ENCODE results near the gene TCF3.
"Not testable (repeated sequence)": the region's sequence is repeated elsewhere in the genome, so short reads cannot be mapped to it uniquely, and the experiment has no call there.

TCF3 gene

DNA sequence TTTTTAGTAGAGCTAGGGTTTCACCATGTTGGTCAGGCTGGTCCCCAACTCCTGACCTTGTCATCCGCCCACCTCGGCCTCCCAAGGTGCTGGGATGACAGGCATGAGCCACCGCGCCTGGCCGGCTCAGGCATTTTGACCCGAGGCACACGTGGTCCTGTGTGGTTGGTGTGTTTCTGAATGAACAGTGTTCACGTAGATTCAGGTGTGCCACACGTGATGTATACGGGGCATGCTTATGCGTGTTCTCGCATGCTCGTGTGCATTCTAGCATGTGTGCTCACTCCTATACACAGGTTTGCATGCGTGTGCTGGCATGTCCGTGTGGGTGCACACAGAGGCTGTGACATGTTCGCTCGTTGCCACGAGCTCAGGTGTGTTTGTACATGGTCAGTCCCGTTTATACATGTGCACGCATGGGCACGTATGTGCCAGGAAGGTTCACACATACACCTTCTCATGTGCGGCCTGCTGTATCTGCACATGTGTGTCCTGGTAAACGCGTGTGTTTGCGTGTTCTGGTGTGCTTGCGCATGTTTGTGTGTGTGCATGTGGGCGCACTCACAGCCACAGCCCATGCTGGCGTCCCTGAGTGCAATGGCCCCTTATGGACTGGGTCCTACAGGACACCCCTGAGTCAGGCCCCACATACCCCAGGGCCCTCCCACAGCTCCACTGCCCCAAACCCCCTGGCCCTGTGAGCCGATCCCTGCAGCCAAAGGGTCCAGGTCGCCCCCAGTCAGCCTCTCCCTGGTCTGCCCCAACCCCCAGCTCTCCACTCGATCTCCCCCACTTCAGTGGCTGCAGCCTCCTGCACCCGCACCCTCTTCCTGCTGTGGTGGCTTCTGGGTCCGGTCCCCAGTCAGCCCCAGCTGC is 20.6 kb upstream of the TCF3 start:
- no peak for DNase-seq (ENCODE audit: low read depth in 2 of 2)

- peak in 1 of 2 donors; percentile 51 for DNase-seq (ENCODE audit: low read depth in 2 of 2)
Observed at GRCh38 chr19:1672038-1672768, 19.8 kb upstream of the TCF3 start.

DNA sequence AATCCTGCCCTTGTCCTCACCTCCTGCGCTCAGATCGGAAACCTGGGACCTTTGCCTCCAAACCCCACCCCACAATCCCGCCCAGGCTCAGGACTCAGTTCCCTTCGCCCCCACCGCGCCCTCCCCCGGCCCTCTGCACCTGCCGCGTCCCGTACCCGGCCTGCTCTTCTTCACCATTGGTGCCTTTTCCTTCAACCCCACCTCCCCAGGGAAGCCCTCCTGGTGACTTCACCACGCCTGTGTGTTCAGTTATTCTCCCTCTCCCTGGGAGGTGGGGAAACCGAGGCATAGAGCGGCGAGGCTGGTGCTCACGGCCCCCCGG is 19.3 kb upstream of the TCF3 start:
- no peak for DNase-seq (ENCODE audit: low read depth in 2 of 2)

- DNase-seq (ENCODE audit: low read depth in 2 of 2), result not testable (repeated sequence)
Observed at GRCh38 chr19:1670747-1671146, 18.3 kb upstream of the TCF3 start.

GRCh38 chr19:1668486-1669270 is 16.3 kb upstream of the TCF3 start:
- no peak for DNase-seq (ENCODE audit: low read depth in 2 of 2)

GRCh38 chr19:1668048-1668485 is 15.7 kb upstream of the TCF3 start:
- DNase-seq (ENCODE audit: low read depth in 2 of 2), result no peak

- DNase-seq (ENCODE audit: low read depth in 2 of 2), result no peak
Observed at GRCh38 chr19:1665565-1666047, 13.2 kb upstream of the TCF3 start.

DNA sequence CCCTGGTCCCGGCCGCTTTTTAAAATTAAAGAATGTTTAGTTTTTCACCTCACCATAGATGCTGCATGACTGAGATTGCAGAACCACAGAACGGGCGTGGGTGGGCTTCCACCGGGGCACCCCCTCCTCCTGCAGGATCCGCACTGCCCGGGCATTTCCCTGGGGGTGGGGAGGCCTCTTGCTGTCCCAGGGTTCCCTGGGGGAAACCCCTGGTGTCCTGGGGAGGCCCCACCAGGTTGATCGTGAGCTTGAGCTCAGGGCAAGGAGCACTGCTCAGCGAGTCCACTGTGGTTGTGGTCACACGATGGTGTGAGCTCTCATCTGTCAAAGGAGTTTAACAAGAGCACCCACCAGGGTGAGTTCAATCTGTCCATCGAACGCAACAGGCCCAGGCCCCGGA is 11.4 kb upstream of the TCF3 start:
- DNase-seq (ENCODE audit: low read depth in 2 of 2), result no peak

- not testable (repeated sequence) for DNase-seq (ENCODE audit: low read depth in 2 of 2)
Observed at GRCh38 chr19:1663227-1663626, 10.8 kb upstream of the TCF3 start.

DNA sequence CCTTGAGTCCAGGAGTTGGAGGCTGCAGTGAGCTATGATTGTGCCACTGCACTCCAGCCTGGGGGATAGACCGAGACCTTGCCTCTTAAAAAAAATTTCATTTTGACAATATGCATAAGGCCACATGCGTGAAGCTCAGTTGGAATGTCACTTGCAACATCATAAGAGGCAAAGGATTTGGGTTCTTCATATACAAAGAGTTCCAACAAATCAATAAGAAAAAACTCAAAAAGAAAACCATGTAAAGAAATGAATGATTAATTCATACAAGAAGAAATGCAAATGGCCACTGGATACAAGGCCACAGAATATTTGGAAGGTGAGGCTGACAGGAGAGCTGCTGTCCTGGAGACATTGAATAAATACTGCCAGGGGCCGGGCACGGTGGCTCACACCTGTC is 9.6 kb upstream of the TCF3 start:
- no peak for DNase-seq (ENCODE audit: low read depth in 2 of 2)

GRCh38 chr19:1659084-1659427 is 6.6 kb upstream of the TCF3 start:
- no peak for DNase-seq (ENCODE audit: low read depth in 2 of 2)

GRCh38 chr19:1658150-1659083 is 6.0 kb upstream of the TCF3 start:
- no peak for DNase-seq (ENCODE audit: low read depth in 2 of 2)

- DNase-seq (ENCODE audit: low read depth in 2 of 2), result no peak
Observed at GRCh38 chr19:1657746-1658145, 5.3 kb upstream of the TCF3 start.

GRCh38 chr19:1656988-1657536 is 4.6 kb upstream of the TCF3 start:
- DNase-seq (ENCODE audit: low read depth in 2 of 2), result no peak

DNA sequence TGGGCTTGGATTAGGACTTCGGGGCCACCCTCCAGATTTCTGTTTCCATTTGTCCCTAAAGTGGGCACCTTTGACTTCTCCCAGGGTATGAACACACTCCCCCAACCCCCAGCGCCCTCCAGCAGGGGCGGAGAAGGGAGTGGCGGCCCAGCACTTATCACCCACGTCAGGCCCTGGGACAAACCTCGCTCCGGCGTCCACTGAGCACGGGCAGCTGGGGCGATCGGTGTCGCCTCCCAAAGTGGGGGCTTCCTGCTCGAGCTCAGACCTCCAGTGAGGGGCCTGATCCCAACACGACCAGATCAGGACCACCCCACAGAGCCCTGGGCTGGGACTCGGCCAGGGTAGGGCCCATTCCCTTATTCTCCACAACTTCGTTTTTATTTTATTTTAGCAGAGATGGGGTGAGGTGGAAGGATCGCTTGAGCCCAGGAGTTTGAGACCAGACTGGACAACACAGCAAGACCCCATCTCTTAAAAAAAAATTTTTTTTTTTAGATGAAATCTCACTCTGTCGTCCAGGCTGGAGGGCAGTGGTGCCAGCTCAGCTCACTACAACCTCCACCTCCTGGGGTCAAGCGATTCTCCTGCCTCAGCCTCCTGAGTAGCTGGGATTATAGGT is 3.7 kb upstream of the TCF3 start:
- no peak for DNase-seq (ENCODE audit: low read depth in 2 of 2)

GRCh38 chr19:1655131-1655981 is 2.9 kb upstream of the TCF3 start:
- no peak for DNase-seq (ENCODE audit: low read depth in 2 of 2)

DNA sequence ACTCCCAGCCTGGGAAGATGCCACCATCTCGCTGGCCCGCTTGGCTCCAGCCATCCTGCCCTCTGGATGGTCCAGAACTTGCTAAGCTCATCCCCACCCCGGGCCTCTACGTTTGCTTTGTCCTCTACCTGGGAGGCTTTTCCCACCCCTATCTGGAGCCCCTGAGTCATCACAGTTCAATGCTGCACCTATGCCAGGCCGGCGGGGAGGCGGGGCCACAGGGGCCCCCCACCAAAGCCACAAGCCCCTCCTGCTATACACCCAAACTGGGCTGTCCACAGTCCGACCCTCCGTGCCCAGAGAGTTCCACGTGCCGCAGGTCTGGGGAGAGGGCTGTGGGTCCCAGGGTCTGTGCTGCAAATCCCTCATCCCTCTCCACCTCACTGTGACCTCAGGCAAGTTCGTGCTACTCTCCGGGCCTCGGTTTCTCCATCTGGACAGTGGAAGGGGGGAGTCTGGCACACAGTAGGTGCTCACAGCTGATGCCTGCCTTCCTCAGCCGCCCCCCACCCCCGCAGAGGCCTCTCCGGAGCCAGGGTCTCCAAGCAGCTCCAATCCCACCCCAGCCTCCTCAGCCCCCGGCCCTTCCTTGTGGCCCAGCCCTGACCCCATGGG is 1.9 kb upstream of the TCF3 start:
- no peak for DNase-seq (ENCODE audit: low read depth in 2 of 2)

- DNase-seq (ENCODE audit: low read depth in 2 of 2), result no peak
Observed at GRCh38 chr19:1653300-1653628, 849 bp upstream of the TCF3 start.

DNA sequence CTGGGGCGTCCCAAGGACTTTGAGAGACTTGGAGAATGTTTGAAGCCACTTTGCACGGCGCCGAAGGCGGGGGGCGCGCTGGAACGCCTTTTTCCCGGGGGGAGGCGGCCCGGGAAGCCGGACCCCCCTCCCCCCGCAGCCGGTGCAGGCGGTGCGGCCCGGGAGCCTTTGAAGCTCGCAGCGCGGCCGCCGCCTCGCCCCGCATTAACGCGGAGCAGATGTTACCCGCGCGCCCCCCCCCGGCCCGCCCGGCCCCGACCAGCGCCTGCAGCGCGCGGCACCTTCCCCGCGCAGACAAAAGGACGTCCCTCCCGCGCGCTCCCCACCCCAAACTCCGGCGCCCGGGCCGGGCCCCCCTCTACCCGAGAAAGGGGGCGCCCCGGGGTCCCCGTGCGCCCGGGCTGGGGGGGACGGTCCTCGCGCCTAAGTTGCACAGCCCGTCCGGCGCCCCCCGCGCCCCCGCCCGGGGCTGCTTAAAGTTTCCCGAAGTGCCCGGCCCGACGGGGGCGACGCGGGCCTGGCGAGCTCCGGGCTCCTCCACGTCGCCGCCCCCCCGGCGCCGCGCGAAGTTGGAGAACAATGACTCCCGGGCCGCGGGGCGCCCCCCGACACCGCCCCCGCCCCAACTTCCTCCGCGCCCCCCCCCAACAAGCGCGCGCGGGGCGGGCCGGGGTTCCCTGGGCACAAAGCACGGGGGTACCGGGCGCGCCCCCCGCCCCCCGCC is 685 bp downstream of the TCF3 start:
- DNase-seq (ENCODE audit: low read depth in 2 of 2), result no peak
